ENCODE data around the gene PPP1R2C. TPM values are rescaled to one million over a fixed set of nuclear protein-coding genes. Genes with fewer than 3 reads are reported as not detected.

The PPP1R2C gene
- not detected in 2 replicates for total RNA-seq

DNA sequence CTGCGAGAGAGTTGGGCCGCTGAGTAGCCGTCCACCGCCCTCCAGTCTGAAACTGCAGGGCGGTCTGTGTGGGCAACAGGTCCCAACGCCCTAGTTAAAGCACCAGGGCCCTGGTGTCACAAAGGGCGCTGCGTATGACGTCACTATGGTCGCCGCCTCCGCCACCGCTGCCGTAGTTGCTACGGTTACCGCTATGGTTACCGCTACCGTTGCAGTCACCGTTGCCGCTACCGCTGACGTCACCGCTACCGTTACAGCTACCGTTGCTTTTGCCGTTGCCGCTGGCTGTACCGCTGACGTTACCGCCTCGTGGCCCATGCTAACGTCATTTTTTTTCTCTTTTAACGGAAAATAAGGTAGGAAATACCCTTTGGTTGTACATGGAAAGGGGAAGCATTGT lies at the start of gene PPP1R2C:
Gene PPP1R2C (minus strand): TSS at position 68 of the 400 bp plus-strand sequence. CDS start 84 bp downstream, outside the sequence.
- Histone ChIP-seq H2AFZ (ENCODE audit: low read length) (no peak within 1 kb of the TSS), H3K4me3 (ENCODE audit: insufficient read depth, low read length) (no peak within 1 kb of the TSS), H3K27me3 (ENCODE audit: insufficient read depth, low read length) (no peaks in the 10 kb centered on the region), H3K4me1 (ENCODE audit: insufficient read depth, low read length) (no peaks in the 10 kb centered on the region), H3K4me2 (ENCODE audit: insufficient read depth, low read length) (no peak within 1 kb of the TSS), H4K20me1 (ENCODE audit: insufficient read depth, low read length) (no peaks in the 10 kb centered on the region), H3K27ac (ENCODE audit: low read depth, low read length) (no peak within 1 kb of the TSS), H3K36me3 (ENCODE audit: insufficient read depth, low read length) (no peaks in the 10 kb centered on the region), H3K79me2 (ENCODE audit: insufficient read depth, low read length) (no peaks in the 10 kb centered on the region), H3K9me3 (ENCODE audit: low read depth, low read length) (no peaks in the 10 kb centered on the region)
- DNase-seq (ENCODE audit: insufficient read length, low spot score, missing footprints): no peak
- TF ChIP-seq, protein P1, sequence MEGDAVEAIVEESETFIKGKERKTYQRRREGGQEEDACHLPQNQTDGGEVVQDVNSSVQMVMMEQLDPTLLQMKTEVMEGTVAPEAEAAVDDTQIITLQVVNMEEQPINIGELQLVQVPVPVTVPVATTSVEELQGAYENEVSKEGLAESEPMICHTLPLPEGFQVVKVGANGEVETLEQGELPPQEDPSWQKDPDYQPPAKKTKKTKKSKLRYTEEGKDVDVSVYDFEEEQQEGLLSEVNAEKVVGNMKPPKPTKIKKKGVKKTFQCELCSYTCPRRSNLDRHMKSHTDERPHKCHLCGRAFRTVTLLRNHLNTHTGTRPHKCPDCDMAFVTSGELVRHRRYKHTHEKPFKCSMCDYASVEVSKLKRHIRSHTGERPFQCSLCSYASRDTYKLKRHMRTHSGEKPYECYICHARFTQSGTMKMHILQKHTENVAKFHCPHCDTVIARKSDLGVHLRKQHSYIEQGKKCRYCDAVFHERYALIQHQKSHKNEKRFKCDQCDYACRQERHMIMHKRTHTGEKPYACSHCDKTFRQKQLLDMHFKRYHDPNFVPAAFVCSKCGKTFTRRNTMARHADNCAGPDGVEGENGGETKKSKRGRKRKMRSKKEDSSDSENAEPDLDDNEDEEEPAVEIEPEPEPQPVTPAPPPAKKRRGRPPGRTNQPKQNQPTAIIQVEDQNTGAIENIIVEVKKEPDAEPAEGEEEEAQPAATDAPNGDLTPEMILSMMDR (IDR thresholded peaks at IDR 0.05; ENCODE audit: extremely low read depth, low read depth, low read length): no peak

DNA sequence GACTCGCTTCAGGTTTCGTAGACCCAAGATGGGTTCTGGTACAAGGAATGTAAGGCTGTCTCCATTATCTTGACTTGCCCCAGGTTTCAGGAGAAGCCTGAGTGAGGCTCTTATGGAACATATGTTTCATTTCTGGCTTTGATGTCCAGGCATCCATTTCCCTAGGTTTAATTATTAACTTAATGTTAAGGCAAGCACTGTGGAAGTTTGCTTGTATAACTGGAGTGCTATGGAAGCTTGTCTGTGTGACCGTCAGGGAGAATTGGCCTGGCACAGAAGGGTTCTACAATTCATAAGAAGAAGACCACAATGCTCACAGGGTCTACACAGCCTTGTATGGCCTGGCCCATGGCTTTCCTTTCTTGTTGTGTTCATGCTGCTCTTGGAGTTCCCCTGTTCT lies 47.2 kb upstream of the PPP1R2C start:
- no peak overlapping the region for H3K4me2 ChIP-seq (ENCODE audit: insufficient read depth, low read length)
- H3K79me2 ChIP-seq (ENCODE audit: insufficient read depth, low read length): no peaks in the 10 kb centered on the region
- H3K4me3 ChIP-seq (ENCODE audit: insufficient read depth, low read length): no peak overlapping the region
- TF ChIP-seq, protein P1 (IDR thresholded peaks at IDR 0.05; ENCODE audit: extremely low read depth, low read depth, low read length): no peak
- H3K4me1 ChIP-seq (ENCODE audit: insufficient read depth, low read length): no peaks in the 10 kb centered on the region
- no peak overlapping the region for H2AFZ ChIP-seq (ENCODE audit: low read length)
- H3K36me3 ChIP-seq (ENCODE audit: insufficient read depth, low read length): no peaks in the 10 kb centered on the region
- H4K20me1 ChIP-seq (ENCODE audit: insufficient read depth, low read length): no peaks in the 10 kb centered on the region
- no peaks in the 10 kb centered on the region for H3K27me3 ChIP-seq (ENCODE audit: insufficient read depth, low read length)
- no peak overlapping the region for H3K27ac ChIP-seq (ENCODE audit: low read depth, low read length)
- H3K9me3 ChIP-seq (ENCODE audit: low read depth, low read length): no peaks in the 10 kb centered on the region
- no peak for DNase-seq (ENCODE audit: insufficient read length, low spot score, missing footprints)

DNA sequence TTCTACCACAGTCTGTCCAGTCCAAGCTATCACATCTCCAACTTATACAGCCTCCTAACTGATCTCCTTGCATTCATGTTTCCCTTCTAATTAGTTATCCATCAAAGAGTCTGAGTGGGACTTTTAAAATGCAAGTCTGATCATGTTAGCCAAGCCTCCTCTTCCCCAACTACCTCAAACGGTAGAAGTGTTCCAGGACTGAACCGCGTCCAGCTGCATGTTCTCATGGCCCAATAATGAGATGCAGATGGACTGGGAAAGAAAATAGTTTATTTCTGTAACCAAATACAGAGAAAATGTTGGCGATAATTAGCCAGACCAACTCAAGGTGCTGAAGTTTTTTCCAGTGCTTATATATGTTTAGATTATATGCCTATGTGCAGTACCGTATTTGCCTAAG lies 46.6 kb upstream of the PPP1R2C start:
- H3K27me3 ChIP-seq (ENCODE audit: insufficient read depth, low read length): no peaks in the 10 kb centered on the region
- H3K9me3 ChIP-seq (ENCODE audit: low read depth, low read length): no peaks in the 10 kb centered on the region
- no peaks in the 10 kb centered on the region for H4K20me1 ChIP-seq (ENCODE audit: insufficient read depth, low read length)
- H3K4me2 ChIP-seq (ENCODE audit: insufficient read depth, low read length): no peak overlapping the region
- DNase-seq (ENCODE audit: insufficient read length, low spot score, missing footprints): no peak
- no peaks in the 10 kb centered on the region for H3K36me3 ChIP-seq (ENCODE audit: insufficient read depth, low read length)
- no peaks in the 10 kb centered on the region for H3K79me2 ChIP-seq (ENCODE audit: insufficient read depth, low read length)
- no peak overlapping the region for H3K27ac ChIP-seq (ENCODE audit: low read depth, low read length)
- H3K4me3 ChIP-seq (ENCODE audit: insufficient read depth, low read length): no peak overlapping the region
- no peaks in the 10 kb centered on the region for H3K4me1 ChIP-seq (ENCODE audit: insufficient read depth, low read length)
- TF ChIP-seq, protein P1 (IDR thresholded peaks at IDR 0.05; ENCODE audit: extremely low read depth, low read depth, low read length): no peak
- H2AFZ ChIP-seq (ENCODE audit: low read length): no peak overlapping the region

DNA sequence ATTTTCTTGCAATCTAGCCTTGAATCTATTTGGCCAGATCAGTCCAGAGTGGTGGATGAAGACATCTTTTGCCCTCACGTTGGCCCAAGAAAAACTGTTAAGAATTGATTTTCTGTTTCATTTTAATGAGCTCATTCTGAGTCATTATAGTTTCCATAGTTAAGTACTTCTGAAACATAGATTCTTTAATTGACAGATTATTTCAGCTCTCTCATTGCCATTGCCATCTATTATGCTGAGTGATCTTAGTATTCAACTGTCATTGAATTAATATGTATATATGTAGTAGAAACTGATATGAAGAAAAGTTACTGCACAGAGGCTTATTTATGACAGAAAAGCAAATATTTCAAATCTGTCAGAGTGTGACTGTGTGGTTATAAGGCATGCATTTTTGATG lies 45.5 kb upstream of the PPP1R2C start:
- Histone ChIP-seq H3K9me3 (ENCODE audit: low read depth, low read length) (no peaks in the 10 kb centered on the region), H3K4me2 (ENCODE audit: insufficient read depth, low read length) (no peak overlapping the region), H3K79me2 (ENCODE audit: insufficient read depth, low read length) (no peaks in the 10 kb centered on the region), H3K27me3 (ENCODE audit: insufficient read depth, low read length) (no peaks in the 10 kb centered on the region), H3K4me3 (ENCODE audit: insufficient read depth, low read length) (no peak overlapping the region), H2AFZ (ENCODE audit: low read length) (no peak overlapping the region), H3K27ac (ENCODE audit: low read depth, low read length) (no peak overlapping the region), H4K20me1 (ENCODE audit: insufficient read depth, low read length) (no peaks in the 10 kb centered on the region), H3K36me3 (ENCODE audit: insufficient read depth, low read length) (no peaks in the 10 kb centered on the region), H3K4me1 (ENCODE audit: insufficient read depth, low read length) (no peaks in the 10 kb centered on the region)
- TF ChIP-seq, protein P1 (IDR thresholded peaks at IDR 0.05; ENCODE audit: extremely low read depth, low read depth, low read length): no peak
- no peak for DNase-seq (ENCODE audit: insufficient read length, low spot score, missing footprints)

All from osteoblast (primary cell).